Measurements from ENCODE around the gene DOCK9. TPM values are rescaled to one million over a fixed set of nuclear protein-coding genes. Genes with fewer than 3 reads are reported as not detected.
A peak's percentile ranks its signal among the peaks of the same experiment; 100 is the strongest.

DOCK9 gene
- polyA plus RNA-seq, 3 donors, result 0.01 TPM; not detected in 2

GRCh38 chr13:98751367-98751782, 226.5 kb downstream of the DOCK9 start:
- TF ChIP-seq CTCF (IDR thresholded peaks at IDR 0.05), result no peak
- Histone ChIP-seq H3K9ac (ENCODE audit: insufficient read depth, low read length, poor library complexity, severe bottlenecking) (no peak overlapping the region), H3K27me3 (ENCODE audit: control insufficient read depth in 2 of 2, insufficient read depth in 2 of 2, low read length in 2 of 2) (peaks cover 21 to 43% of the 10 kb centered on the region in 2 donors), H3K27ac (ENCODE audit: low read depth in 1 of 2, low read length in 2 of 2) (no peak overlapping the region), H3K9me3 (replicated peaks in 1 of 2; ENCODE audit: control insufficient read depth in 1 of 2, insufficient read depth in 1 of 2, low read length in 2 of 2) (peaks cover 4 to 20% of the 10 kb centered on the region in 2 donors), H3K79me2 (ENCODE audit: insufficient read depth, low read length) (no peaks in the 10 kb centered on the region), H3K4me3 (replicated peaks in 1 of 3; ENCODE audit: low read depth in 2 of 3, low read length in 3 of 3) (no peak overlapping the region), H3K4me2 (replicated peaks; ENCODE audit: extremely low read depth, low read length, poor library complexity, severe bottlenecking) (no peak overlapping the region), H3K4me1 (ENCODE audit: control insufficient read depth in 1 of 2, insufficient read depth in 2 of 2, low read length in 2 of 2) (no peaks in the 10 kb centered on the region), H4K20me1 (ENCODE audit: insufficient read depth, low read length) (no peaks in the 10 kb centered on the region), H2AFZ (ENCODE audit: insufficient read depth, low read depth, low read length, poor library complexity, severe bottlenecking) (no peak overlapping the region), H3K36me3 (replicated peaks in 1 of 2; ENCODE audit: control insufficient read depth in 1 of 2, insufficient read depth in 2 of 2, low read length in 2 of 2) (no peaks in the 10 kb centered on the region)
- Mint-ChIP-seq H3K27ac (no peak overlapping the region), H3K27me3 (ENCODE audit: low read depth in 3 of 3) (peaks cover 49 to 64% (median 52%) of the 10 kb centered on the region in 3 donors), H3K9me3 (peaks cover 14 to 22% (median 17%) of the 10 kb centered on the region in 7 donors), H3K36me3 (peaks cover 0 to 4% of the 10 kb centered on the region in 2 donors), H3K4me1 (no peaks in the 10 kb centered on the region), H3K4me3 (peak overlapping the region in 1 of 2 donors; percentile 60)
- WGBS (ENCODE audit: insufficient coverage), result 26% methylated on average over 7 of the region's 8 CpGs
- intact Hi-C loops (cut with micrococcal nuclease), result no loop called here
- no peak for DNase-seq

GRCh38 chr13:98749501-98749900, 228.4 kb downstream of the DOCK9 start:
- H3K4me1 ChIP-seq (ENCODE audit: control insufficient read depth in 1 of 2, insufficient read depth in 2 of 2, low read length in 2 of 2), result no peaks in the 10 kb centered on the region
- 60% methylated on average over 1 of the region's 3 CpGs for WGBS (ENCODE audit: insufficient coverage)
- no peak overlapping the region for H3K27ac ChIP-seq (ENCODE audit: low read depth in 1 of 2, low read length in 2 of 2)
- H3K27me3 ChIP-seq (ENCODE audit: control insufficient read depth in 2 of 2, insufficient read depth in 2 of 2, low read length in 2 of 2), result peaks cover 19 to 36% of the 10 kb centered on the region in 2 donors
- H3K9ac ChIP-seq (ENCODE audit: insufficient read depth, low read length, poor library complexity, severe bottlenecking), result no peak overlapping the region
- no peak overlapping the region for H3K4me3 ChIP-seq (replicated peaks in 1 of 3; ENCODE audit: low read depth in 2 of 3, low read length in 3 of 3)
- no peak overlapping the region for H3K4me2 ChIP-seq (replicated peaks; ENCODE audit: extremely low read depth, low read length, poor library complexity, severe bottlenecking)
- no peaks in the 10 kb centered on the region for H3K79me2 ChIP-seq (ENCODE audit: insufficient read depth, low read length)
- DNase-seq, result no peak
- H2AFZ ChIP-seq (ENCODE audit: insufficient read depth, low read depth, low read length, poor library complexity, severe bottlenecking), result no peak overlapping the region
- Mint-ChIP-seq H3K27ac (no peak overlapping the region), H3K27me3 (ENCODE audit: low read depth in 3 of 3) (peaks cover 44 to 60% (median 45%) of the 10 kb centered on the region in 3 donors), H3K9me3 (peaks cover 12 to 21% (median 16%) of the 10 kb centered on the region in 7 donors), H3K4me3 (no peak overlapping the region), H3K36me3 (peaks cover 0 to 4% of the 10 kb centered on the region in 2 donors), H3K4me1 (no peaks in the 10 kb centered on the region)
- intact Hi-C loops (cut with micrococcal nuclease), result no loop called here
- peaks cover 4 to 20% of the 10 kb centered on the region in 2 donors for H3K9me3 ChIP-seq (replicated peaks in 1 of 2; ENCODE audit: control insufficient read depth in 1 of 2, insufficient read depth in 1 of 2, low read length in 2 of 2)
- no peak for TF ChIP-seq CTCF (IDR thresholded peaks at IDR 0.05)
- no peaks in the 10 kb centered on the region for H4K20me1 ChIP-seq (ENCODE audit: insufficient read depth, low read length)
- no peaks in the 10 kb centered on the region for H3K36me3 ChIP-seq (replicated peaks in 1 of 2; ENCODE audit: control insufficient read depth in 1 of 2, insufficient read depth in 2 of 2, low read length in 2 of 2)

Measured in CD14-positive monocyte (primary cell).